GM19239 (cell line): ENCODE data around the gene WNT10A.

ENCODE experiments used
- DNase-seq: peaks from one replicate; pipeline ENCODE4 v3.0.0; 2011; ENCODE audit warnings: low spot score; ENCODE audit not compliant: insufficient read length
- FAIRE-seq: peaks from 2 replicates; lab custom pipeline; 2011; peaks lifted over from hg19 to GRCh38; lab: Jason Lieb, UNC

WNT10A gene

DNA sequence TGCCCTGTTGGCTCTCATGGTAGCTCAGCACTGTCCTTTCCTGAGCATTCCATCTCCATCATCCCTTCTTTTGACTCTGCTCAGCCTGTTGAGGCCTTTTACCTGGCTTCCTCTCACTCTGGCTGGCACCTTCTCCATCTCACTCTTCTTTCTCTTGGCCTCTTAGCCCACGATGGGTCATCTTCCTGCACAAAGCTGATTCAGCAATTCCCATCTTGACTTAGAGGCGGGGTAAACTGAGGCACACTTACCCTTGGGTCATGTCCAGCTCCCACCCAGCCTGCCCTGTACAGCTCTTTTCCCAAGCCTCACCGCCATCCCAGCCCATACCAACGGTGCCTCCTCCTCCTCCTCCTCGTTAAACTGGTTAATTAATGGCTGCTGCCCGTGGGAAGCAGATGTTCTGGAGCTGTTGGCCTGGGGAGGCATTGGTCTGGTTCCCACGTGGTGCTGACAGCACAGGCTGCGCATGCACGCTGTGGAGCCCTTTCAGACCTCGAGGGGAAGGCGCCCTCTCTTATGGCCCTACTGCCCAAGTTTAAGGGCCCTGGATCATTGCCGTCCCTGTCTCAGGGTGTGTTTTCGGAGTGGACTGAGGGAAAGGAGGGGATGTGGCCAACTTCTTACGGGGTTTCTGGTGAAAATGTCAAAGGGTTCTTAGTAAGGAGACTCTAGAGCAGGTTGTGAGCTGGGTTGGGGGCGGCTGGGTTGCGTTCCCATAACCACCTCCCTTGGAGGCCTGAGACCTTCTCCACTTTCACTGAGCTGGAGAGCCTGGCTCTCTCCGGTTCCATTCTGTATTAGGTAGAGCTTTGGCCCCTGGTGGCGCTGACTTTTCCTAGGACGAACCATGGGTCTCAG, 10.9 kb downstream of the WNT10A start:
- no peak for FAIRE-seq

GRCh38 chr2:218892693-218893348, 12.2 kb downstream of the WNT10A start:
- DNase-seq (peak; percentile 74), FAIRE-seq (peak; percentile 87)

More for the DNA sequence above, 10.9 kb downstream of the WNT10A start:
- no peak for DNase-seq

- FAIRE-seq, result peak; percentile 86
Measured at GRCh38 chr2:218893349-218894150, 12.9 kb downstream of the WNT10A start.

DNA sequence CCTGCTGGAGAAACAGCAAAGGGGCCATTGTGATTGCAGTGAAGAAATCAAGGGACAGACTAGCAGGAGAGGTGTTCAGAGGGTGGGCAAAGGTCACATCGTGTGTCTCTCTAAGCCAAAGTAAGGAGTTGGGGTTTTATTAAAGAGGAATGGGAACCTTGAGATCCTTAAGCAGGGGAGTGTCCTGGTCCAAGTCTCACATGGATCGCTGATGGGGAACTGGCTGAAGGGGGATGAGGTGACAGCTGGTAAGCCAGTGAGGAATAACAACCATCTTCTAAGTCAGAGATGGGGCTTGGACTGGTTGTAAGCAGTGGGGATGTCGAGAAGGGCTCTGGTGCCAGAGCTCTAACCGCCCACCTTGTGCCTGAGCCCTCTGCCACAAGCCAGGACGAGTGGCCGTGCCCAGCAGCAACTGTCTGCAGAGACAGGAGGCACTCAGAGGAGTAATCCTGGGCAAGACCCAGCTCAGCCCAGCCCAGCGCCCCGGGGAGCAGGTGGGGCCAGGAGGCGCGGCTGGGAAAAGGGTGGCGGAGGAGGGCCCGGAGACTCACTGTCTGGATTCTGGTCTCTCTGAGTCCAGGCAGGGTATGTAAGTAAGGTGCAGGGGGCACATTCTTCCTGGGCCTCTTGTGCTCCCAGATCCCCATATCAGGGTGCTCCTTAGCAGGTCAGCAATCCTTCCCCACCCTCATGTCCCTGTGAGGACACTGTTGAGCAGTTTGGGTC, 13.7 kb downstream of the WNT10A start:
- FAIRE-seq, result peak; percentile 62
- no peak for DNase-seq

More at GRCh38 chr2:218893349-218894150, 12.9 kb downstream of the WNT10A start:
- DNase-seq, result peak; percentile 2

DNA sequence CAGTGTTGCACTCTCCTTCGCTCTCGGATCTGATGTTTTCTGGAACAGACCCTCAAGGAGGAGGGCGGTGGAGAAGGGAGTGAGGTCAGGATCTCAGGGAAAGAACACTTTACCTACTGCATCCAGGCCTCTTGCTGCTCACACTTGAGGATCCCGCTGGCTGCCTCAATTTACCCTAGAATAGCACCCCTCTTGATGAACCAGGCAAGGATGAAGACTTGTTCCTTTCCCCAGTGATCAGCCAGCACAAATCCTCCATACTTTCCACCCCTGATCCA, 14.2 kb downstream of the WNT10A start:
- no peak for FAIRE-seq
- DNase-seq, result no peak

GRCh38 chr2:218895326-218895725, 14.7 kb downstream of the WNT10A start:
- DNase-seq (no peak), FAIRE-seq (no peak)

- FAIRE-seq, result no peak
- peak; percentile 28 for DNase-seq
Measured at GRCh38 chr2:218895759-218896500, 15.3 kb downstream of the WNT10A start.

DNA sequence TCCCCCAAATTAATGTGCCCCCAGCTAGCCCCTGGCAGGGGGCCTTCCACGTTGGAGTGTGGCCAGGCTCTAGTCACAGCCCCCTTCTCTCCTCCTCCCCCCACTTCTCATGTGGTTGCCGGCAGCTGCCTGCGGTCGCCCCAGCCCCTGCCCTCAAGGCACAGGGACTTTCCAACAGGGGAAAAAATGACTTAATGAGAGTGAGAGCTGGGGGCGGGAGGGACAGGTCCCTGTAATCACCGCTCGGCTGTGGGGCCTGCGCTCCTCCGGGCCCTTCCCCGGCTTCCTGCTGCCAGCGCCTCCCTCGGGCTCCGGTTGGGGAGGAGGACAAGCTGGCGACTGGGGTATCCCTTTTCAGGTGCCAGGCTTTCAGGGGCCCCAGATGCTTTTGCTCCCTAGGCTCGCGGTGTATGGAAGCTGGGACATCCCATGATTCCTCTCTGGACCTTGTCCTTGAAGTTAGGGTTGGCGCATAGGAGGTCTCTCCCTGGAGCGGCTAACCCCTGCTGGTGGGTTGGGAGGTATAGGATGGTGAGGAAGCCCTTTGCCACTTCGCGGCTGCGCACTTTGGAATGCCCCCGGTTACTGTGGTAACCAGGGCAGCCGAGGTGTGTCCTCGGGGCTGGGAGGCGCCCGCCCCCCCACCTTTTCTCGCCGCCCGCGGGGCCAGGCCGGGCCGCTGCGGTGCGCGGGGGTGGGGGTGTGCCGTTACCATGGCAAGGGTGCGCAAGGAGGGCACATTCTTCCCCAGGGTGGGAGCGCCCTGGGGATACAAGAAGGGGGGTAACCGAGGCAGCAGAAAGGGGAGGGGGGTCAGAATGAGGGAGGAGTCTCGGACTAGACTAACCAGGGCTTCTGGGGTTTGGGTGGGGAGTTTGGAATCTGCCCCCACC, 16.1 kb downstream of the WNT10A start:
- FAIRE-seq (peak; percentile 98), DNase-seq (peak; percentile 73)

- FAIRE-seq, result peak; percentile 63
- DNase-seq, result peak; percentile 20
Measured at GRCh38 chr2:218897394-218898108, 16.9 kb downstream of the WNT10A start.

DNA sequence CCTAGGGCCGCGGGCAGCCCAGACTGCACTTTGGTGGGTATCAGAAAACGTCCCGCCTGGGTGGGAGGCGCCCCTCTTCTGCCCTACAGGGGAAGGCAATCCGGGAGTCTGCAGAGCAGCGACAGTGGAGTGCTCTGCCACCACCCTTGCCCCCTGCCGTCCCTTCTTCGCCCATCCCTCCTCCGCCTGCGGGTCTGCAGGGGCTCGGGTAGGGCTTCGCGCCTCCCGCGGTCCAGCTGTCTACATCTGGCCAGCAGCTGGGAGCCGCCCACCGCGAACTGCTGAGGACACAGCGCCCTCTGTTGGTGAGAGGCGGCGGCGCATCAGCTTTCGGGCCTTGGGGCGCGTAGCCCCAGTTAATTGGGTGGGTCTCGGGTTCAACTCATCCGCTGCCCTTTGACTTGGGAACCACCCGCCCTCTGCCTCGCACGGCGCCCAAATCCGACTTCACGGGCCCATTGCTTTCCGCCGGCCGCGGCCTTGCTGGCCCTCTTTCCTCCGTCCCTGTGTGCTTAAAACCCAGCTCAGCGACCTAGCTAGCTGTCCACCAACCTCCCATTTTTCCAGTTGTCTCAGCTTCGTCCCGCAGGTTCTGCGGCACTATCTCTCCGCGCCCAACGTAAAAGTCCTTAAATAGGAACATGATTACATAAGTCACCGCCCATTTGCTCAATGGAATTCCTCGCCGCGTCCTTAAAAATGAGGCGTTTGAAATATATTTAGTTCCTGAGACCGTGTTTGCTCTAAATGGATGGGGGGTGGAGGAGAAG, 17.6 kb downstream of the WNT10A start:
- DNase-seq (peak; percentile 66), FAIRE-seq (peak; percentile 93)

DNA sequence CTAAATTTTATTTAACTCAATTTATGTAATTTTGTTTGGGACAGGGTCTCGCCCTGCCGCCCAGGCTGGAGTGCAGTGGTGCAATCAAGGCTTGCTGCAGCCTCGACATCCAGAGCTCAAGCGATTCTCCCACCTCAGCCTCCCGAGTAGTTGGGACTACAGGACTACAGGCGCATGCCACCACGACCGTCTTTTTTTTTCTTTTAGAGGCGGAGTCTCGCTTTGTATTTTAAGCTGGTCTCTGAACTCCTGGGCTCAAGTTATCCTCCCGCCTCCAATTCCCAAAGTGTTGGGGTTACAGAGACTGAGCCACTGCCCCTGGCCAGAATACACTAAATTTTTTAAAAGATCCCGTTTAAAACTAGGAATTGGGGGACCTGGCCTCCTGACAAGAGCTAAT, 18.5 kb downstream of the WNT10A start:
- no peak for DNase-seq

GRCh38 chr2:218902427-218902826, 21.8 kb downstream of the WNT10A start:
- DNase-seq (no peak), FAIRE-seq (no peak)

More for the DNA sequence above, 18.5 kb downstream of the WNT10A start:
- no peak for FAIRE-seq

GRCh38 chr2:218904176-218904575, 23.5 kb downstream of the WNT10A start:
- FAIRE-seq (no peak), DNase-seq (no peak)

GRCh38 chr2:218908721-218909619, 28.3 kb downstream of the WNT10A start:
- DNase-seq, result peak; percentile 76
- peak; percentile 98 for FAIRE-seq

- DNase-seq (no peak), FAIRE-seq (no peak)
Measured at GRCh38 chr2:218910741-218911140, 30.1 kb downstream of the WNT10A start.

GRCh38 chr2:218920504-218920903, 39.9 kb downstream of the WNT10A start:
- DNase-seq (no peak), FAIRE-seq (peak; percentile 39)
